ENCODE measurements around the gene ZMYND15. TPM values are rescaled to one million over a fixed set of nuclear protein-coding genes. Genes with fewer than 3 reads are reported as not detected.
"Not testable (repeated sequence)": the region's sequence is repeated elsewhere in the genome, so short reads cannot be mapped to it uniquely, and the experiment has no call there.

The ZMYND15 gene
- total RNA-seq, 1 donor from 2014 or later: 0.70 TPM

- Mint-ChIP-seq H3K27ac (peak within 1 kb of the TSS; percentile 94), H3K27me3 (no peaks in the 10 kb centered on the region), H3K36me3 (no peaks in the 10 kb centered on the region), H3K9me3 (no peaks in the 10 kb centered on the region), H3K4me1 (ENCODE audit: unreplicated experiment) (peaks cover 8% of the 10 kb centered on the region), H3K4me3 (peak within 1 kb of the TSS; percentile 92)
- peak; percentile 99 for DNase-seq (ENCODE audit: extremely low spot score, unreplicated experiment)
- TF ChIP-seq CTCF (conservative IDR thresholded peaks at IDR 0.05): peak; percentile 73
Observed at GRCh38 chr17:4709794-4710692, 29.6 kb upstream of the ZMYND15 start, which contains the start of gene ARRB2. TSS of gene ARRB2 (plus strand) at chr17:4710632. CDS start at chr17:4710722, 90 bp downstream.

- peak overlapping the region; percentile 92 for H3K4me3 Mint-ChIP-seq
- H3K36me3 Mint-ChIP-seq: no peaks in the 10 kb centered on the region
Observed at GRCh38 chr17:4710693-4711634, 28.7 kb upstream of the ZMYND15 start.

DNA sequence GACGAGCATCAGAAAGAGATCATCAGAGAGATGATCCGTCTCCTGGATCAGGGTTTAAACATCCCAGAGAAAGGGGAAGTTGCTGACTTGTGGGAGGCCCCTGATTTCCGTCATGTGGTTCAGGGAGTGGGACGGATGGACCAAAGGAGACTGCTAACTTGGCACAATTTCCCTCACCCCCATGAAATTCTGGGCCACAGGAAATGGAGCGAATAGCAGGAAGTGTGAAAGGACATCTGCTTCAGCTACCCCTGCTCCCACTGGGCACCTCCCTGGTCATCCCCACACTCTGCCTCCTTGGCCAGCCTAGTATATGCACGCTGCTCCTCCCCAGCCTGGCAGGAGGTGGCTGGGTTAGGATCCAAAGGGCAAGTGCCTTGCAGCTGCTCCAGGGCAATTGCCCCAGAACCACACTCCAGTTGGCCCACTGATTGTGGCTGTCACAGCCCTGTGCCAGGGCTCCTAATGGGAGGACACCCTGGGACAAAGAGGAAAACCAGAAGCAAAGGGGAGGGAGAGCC is 27.9 kb upstream of the ZMYND15 start:
- peaks cover 5% of the 10 kb centered on the region for H3K4me1 Mint-ChIP-seq (ENCODE audit: unreplicated experiment)
- H3K36me3 Mint-ChIP-seq: no peaks in the 10 kb centered on the region
- no peak for DNase-seq (ENCODE audit: extremely low spot score, unreplicated experiment)
- no peaks in the 10 kb centered on the region for H3K27me3 Mint-ChIP-seq
- H3K9me3 Mint-ChIP-seq: no peaks in the 10 kb centered on the region
- H3K27ac Mint-ChIP-seq: no peak overlapping the region
- peak overlapping the region; percentile 92 for H3K4me3 Mint-ChIP-seq
- TF ChIP-seq CTCF (conservative IDR thresholded peaks at IDR 0.05): no peak

More at GRCh38 chr17:4710693-4711634, 28.7 kb upstream of the ZMYND15 start:
- peaks cover 5% of the 10 kb centered on the region for H3K4me1 Mint-ChIP-seq (ENCODE audit: unreplicated experiment)
- DNase-seq (ENCODE audit: extremely low spot score, unreplicated experiment): no peak
- no peak for TF ChIP-seq CTCF (conservative IDR thresholded peaks at IDR 0.05)
- H3K27me3 Mint-ChIP-seq: no peaks in the 10 kb centered on the region
- H3K9me3 Mint-ChIP-seq: no peaks in the 10 kb centered on the region
- peak overlapping the region; percentile 94 for H3K27ac Mint-ChIP-seq

- Mint-ChIP-seq H3K36me3 (no peaks in the 10 kb centered on the region), H3K27ac (no peak overlapping the region)
Observed at GRCh38 chr17:4712526-4712925, 27.1 kb upstream of the ZMYND15 start.

DNA sequence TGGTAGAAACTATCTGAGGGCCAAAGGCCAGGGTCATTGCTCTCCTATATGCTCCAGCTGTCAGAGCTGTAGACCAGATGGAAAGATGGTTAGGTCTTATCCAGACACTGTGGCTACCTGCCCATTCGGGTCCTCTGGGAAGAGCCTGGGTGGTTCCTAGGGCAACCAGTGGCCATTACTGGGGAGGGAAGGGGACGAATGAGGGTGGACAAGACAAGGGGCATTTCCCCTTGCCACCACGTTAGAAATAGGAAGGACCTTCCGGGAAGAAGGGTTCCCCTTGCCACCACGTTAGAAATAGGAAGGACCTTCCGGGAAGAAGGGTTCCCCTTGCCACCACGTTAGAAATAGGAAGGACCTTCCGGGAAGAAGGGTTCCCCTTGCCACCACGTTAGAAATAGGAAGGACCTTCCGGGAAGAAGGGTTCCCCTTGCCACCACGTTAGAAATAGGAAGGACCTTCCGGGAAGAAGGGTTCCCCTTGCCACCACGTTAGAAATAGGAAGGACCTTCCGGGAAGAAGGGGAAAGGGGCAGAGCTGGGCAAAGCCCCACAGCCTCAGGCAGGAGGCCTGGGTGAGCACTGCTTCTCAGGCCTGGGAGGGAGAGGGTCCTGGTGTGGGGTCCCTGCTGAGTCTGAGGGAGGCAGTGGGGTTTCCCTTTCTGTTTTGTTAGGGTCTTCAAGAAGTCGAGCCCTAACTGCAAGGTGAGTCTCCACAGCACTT is 25.1 kb upstream of the ZMYND15 start:
- H3K4me3 Mint-ChIP-seq; H3K9me3 Mint-ChIP-seq; DNase-seq (ENCODE audit: extremely low spot score, unreplicated experiment); H3K4me1 Mint-ChIP-seq (ENCODE audit: unreplicated experiment); H3K27me3 Mint-ChIP-seq; H3K27ac Mint-ChIP-seq; H3K36me3 Mint-ChIP-seq: not testable (repeated sequence)

More at GRCh38 chr17:4712526-4712925, 27.1 kb upstream of the ZMYND15 start:
- peak overlapping the region; percentile 49 for H3K4me3 Mint-ChIP-seq
- no peak for DNase-seq (ENCODE audit: extremely low spot score, unreplicated experiment)
- H3K9me3 Mint-ChIP-seq: no peaks in the 10 kb centered on the region
- TF ChIP-seq CTCF (conservative IDR thresholded peaks at IDR 0.05): no peak
- H3K4me1 Mint-ChIP-seq (ENCODE audit: unreplicated experiment): peaks cover 5% of the 10 kb centered on the region
- no peaks in the 10 kb centered on the region for H3K27me3 Mint-ChIP-seq

All from type B pancreatic cell (in vitro differentiated cells).